ENCODE results near the gene JARID2.
A peak's percentile ranks its signal among the peaks of the same experiment; 100 is the strongest.

The JARID2 gene

DNA sequence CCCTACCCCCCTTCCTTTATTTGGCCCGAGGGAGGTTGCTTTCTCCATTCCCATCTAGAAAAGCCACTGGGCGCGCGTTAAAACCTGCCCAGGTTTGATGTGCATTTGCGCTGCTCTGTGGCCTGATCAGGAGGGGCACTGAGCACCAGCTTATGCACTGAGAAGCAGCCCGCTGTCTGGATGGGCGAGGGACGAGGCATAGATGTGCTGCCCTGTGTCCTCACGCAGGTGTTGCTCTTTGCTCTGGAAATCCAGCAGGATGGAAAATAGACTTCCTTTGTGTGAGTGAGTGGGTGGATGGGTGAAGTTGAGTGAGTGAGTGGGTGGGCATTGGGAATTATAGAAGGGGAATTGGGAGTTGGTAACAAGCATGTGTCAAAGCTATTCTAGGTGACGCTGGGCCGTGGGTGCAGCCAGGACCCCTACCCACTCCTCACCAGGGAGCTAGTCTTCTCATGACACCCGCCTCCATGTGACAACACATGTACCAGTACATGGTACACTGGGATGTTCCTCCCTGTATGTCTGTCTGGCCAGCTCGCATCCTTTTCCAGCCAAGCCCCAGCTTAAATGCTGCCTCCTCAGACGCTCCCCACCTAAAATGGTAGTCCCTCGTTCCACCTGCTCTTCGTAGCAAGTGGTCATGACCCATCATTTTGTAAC is 254.3 kb downstream of the JARID2 start:
- no peak for DNase-seq

GRCh38 chr6:15500901-15501825 is 255.3 kb downstream of the JARID2 start:
- no peak for DNase-seq

GRCh38 chr6:15501826-15502445 is 256.1 kb downstream of the JARID2 start:
- peak; percentile 34 to 43 for DNase-seq

GRCh38 chr6:15502446-15503345 is 256.8 kb downstream of the JARID2 start:
- no peak for DNase-seq

GRCh38 chr6:15503346-15503680 is 257.4 kb downstream of the JARID2 start:
- no peak for DNase-seq

DNA sequence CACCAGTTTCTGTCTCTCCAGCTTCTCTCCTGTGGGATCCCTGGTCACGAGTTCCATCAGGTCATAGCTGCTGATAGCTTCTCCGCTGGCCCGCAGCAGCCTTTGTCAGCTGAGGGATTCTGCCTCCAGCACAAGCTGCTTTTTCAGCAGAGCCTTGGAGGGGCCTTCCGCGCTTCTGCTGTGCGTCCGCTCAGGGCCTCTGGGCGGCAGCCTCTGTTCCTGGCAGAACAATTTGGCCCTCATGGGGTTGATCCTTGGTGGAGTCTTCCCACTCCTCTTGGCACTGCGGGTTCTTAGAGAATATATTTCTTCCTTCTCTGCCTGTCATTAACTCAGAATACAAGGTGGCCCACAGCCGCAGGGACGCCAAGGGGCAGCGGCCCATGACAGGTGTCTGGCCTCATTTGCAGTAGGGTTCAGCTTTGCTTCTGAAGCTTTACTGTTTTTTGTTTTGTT is 258.2 kb downstream of the JARID2 start:
- no peak for DNase-seq

DNA sequence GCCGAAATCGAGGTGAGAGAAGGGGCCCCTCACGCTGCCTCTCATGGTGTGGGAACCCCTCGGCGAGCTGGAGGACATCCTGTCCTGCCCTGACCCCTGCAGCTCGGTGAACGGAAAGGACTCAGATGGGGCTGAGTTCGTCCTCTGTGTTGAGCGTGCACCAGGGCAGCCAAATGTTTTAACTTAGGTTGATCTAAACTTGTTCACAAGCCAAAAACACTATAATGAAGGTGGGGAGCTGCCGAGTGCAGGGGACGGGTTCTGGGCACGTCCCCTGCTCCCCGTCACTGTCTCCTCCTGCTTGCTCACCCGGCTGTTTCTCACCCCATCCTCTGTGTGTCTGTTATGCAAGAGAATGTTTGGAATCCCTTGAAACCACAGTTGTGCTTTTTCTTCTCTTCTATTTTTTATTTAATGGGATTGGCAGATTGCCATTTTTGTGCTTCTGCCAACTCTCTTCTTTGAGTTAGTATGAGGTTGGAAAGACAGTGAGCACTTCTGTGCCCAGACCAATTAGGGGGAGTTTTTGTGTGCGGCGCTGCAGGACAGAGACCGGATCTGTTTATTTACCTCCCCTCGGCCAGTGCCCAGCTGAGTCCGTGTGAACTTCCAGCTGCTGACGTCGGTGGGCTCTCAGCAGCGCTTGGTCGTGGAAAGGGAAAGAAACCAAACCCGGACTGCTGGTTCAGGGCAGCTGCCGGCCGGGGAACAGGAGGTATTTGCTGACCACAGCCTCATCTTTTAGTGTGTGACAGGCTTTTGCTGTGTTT is 258.9 kb downstream of the JARID2 start:
- DNase-seq: peak; percentile 20 to 31

DNA sequence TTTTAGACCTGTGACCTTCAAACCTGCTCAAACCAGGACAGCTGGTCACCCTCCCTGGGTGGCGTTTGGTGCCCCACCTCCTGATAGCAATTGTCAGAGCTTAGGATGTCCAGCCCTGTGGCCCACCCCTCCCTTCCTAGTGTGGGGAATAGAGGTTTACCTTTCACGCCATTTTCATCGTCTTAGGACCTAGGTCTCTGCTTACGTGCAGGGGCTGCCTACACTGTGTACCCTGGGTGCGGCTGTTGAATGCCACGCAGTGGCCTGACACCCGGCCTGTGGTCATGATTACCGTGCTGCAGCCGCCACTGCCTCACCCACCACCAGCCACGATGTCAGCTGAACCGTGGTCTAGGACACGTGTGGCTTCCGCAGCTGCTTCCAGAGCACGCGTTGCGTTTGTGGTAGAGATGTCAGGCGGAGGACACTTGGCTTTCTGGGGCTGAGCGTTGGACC is 259.6 kb downstream of the JARID2 start:
- DNase-seq: no peak

DNA sequence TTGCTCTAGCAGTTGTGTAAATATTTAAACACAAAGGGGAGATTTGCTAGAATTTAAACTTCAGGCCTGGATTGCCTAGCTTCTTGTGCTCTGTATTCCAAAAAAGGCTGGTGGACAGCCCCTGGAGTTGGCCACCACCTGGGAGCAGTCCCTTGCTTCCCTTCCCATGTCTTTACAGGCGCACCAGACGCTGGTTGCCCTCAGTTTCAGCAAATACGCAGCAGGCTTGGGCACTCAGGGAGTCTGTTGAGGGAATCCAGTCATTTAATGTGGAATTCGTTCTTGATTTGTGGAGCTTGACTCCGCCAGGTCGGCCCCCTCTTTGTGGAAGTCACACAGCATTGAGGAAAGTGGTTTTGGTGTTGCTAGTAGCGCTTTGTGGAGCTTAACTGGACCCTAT is 260.2 kb downstream of the JARID2 start:
- DNase-seq: no peak

- DNase-seq: no peak
These were observed 261.4 kb downstream of the JARID2 start for GRCh38 chr6:15507221-15507620.

- DNase-seq: no peak
These were observed 261.9 kb downstream of the JARID2 start for GRCh38 chr6:15507746-15508145.

DNA sequence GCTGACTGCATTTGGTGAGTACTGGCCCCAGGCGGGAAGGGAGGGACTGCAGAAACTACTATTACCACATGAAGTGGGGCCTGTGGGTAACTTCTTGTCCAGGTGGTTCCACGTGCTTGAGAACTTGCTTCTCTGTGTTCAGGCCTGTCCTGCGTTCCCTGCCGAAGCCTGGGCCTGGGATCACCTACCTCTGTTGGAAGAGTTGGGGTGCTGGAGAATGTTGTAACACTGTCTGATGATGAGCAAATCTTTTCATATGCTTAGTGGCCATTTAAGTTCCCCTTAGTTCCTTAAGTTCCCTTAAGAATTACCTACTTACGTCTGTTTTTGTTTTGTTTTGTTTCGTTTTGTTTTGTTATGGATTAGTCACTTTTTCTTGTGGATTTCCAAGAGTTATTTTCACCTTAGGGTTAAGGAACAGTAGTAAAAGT is 262.6 kb downstream of the JARID2 start:
- no peak for DNase-seq

- DNase-seq: no peak
These were observed 263.1 kb downstream of the JARID2 start for GRCh38 chr6:15508931-15509330.

DNA sequence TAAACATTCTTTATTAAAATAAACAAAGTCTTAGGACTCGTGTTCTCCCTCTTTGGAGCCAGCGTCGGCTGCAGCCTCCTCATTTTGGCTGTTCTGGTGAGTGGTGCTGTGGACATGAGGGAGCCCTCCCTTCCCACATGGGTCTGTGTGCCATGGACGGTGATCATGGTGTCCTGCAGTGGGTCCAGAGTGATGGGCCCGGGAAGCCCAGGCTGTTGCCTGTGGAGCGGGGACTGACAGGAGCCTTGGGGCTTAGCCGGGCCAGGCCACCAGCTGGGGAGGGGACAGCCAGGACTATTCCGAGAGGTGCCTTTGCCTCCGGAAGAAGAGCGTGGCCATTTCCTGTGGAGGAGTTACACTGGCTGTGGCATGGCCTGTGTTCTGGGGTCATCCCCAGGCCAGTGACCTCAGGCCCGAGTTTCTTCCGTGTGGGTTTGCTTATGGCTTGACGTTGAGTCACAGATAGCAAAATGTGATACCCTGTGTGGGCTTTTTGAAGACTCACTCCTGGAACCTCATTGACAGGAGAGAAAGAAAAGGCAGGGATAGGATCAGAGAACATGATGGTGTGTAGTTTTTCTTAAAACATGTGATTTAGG is 263.6 kb downstream of the JARID2 start:
- DNase-seq: no peak

GRCh38 chr6:15510121-15510520 is 264.3 kb downstream of the JARID2 start:
- no peak for DNase-seq

DNA sequence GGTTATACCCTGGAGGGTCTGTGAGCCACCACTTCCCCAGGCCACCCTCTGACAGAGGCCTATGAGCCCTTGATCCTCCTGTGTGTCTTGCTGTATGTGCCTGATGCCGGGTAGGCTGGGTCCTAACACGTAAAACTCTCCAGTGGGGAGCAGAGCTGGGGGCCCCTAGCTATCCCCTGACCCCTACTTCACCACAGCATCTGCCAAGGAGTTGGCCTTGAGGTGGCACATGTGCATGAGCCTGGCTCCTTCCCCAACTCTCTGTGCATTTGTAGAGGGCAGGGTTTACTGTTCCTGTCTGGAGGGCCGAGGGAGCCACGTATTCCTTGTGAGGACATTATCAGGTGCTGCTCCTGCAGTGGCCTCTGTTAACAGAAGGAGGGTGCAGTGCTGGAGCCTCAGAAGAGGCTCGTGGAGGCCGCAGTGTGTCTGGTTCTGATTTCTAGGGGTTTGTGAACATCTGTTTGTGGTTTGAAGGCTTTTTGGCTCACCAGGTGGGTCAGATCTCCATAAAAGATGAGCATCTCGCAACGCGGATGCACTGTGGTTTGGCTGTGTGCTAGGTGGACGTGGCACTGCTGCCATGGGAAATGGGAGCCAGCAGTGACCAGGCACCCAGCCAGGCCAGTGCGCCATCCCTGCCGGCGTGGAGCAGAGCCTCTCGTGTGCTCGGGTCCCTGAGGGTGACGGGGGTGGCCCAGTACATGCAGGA is 264.8 kb downstream of the JARID2 start:
- no peak for DNase-seq

DNA sequence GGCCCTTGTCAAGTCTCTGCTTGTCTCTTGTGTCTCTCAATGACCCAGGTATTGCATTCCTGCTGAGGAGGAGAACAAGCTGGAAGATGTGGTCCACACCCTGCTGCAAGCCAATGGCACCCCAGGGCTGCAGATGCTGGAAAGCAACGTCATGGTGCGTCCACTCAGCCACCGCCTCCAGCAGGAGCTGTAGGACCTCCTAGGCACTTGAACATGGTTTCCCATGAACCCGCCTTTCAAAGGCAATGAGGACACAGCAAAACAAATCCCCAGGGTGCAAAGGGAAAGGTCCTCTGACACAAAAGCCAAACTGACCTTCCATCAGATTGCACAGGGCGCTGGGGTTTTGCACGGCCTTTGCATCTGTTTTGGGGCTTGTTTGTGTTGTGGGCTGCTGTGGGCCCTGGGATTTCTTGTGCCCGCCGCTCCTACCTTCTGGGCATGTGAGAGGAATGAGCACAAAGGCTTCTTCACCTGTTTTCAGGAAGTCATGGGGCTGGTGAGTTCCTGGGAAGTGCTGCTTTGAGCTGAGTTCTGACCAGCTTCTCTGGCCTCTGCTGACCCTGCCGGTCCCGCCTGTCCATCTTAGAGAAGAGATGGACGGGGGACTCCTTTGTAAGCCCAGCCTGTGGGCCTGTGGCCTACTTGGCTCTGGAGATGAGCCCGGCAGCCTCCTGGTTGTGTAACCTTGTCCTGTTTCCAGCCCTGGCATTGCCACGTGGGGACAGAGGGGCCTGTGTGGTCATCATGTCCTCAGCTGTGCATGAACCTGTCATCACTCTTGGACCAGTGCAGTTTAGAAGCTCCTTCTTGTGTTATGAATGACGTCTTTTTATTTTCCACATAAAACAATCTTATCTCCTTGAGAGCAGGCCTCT is 265.6 kb downstream of the JARID2 start:
- no peak for DNase-seq

DNA sequence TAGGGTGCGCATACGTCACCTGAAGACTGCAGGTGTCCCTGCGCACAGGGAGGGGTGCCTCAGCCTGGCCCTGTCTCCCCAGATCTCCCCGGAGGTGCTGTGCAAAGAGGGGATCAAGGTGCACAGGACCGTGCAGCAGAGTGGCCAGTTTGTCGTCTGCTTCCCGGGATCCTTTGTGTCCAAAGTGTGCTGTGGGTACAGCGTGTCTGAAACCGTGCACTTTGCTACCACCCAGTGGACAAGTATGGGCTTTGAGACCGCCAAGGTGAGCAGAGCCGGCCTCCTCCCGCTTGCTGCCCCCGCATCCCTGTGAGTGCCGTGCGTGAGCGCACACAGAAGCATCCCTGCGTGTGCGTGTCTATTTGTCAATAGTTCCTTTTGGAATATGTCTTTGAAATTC is 266.3 kb downstream of the JARID2 start:
- no peak for DNase-seq

- peak in 1 of 2 experiments; percentile 17 for DNase-seq
These were observed 266.9 kb downstream of the JARID2 start for GRCh38 chr6:15512721-15513120.
